Adrenal gland (tissue), 5 donors: ENCODE measurements around the gene MPP3.

Experiments
- CTCF ChIP-seq, 6 experiments: fragments of 450-650 bp in 4 of 6; fragments of 200-600 bp in 2 of 6; sonication (generic) in 1 of 6; IDR thresholded peaks; 1 replicate in 5 of 6; 2 replicates in 1 of 6; pipeline versions ENCODE4 v1.5.1 to v1.8.0; 2016 to 2021; ENCODE audit warnings: antibody characterized with exemption in 6 of 6, mild to moderate bottlenecking in 2 of 6, moderate library complexity in 1 of 6
- POLR2A ChIP-seq, 2 donors: fragments of 450-650 bp; IDR thresholded peaks; one replicate each; pipeline ENCODE4 v1.6.1; 2017; ENCODE audit warnings: antibody characterized with exemption in 2 of 2, mild to moderate bottlenecking in 2 of 2, moderate library complexity in 1 of 2
- donor health status: DM: no; HTN: no; CAD: no.

GRCh38 chr17:43768943-43769342 is 64.0 kb downstream of the MPP3 start:
- TF ChIP-seq POLR2A (IDR thresholded peaks at IDR 0.05), result no peak
- TF ChIP-seq CTCF (IDR thresholded peaks at IDR 0.05), result no peak
